Measurements from ENCODE around the gene ABLIM2.

- TF ChIP-seq, protein P1, sequence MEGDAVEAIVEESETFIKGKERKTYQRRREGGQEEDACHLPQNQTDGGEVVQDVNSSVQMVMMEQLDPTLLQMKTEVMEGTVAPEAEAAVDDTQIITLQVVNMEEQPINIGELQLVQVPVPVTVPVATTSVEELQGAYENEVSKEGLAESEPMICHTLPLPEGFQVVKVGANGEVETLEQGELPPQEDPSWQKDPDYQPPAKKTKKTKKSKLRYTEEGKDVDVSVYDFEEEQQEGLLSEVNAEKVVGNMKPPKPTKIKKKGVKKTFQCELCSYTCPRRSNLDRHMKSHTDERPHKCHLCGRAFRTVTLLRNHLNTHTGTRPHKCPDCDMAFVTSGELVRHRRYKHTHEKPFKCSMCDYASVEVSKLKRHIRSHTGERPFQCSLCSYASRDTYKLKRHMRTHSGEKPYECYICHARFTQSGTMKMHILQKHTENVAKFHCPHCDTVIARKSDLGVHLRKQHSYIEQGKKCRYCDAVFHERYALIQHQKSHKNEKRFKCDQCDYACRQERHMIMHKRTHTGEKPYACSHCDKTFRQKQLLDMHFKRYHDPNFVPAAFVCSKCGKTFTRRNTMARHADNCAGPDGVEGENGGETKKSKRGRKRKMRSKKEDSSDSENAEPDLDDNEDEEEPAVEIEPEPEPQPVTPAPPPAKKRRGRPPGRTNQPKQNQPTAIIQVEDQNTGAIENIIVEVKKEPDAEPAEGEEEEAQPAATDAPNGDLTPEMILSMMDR (IDR thresholded peaks at IDR 0.05): no peak
- TF ChIP-seq POLR2A (IDR thresholded peaks at IDR 0.05): no peak
Observed at GRCh38 chr4:7985072-7985471, 173.5 kb downstream of the ABLIM2 start.

All from body of pancreas (tissue), 4 donors.